Activated T-helper 1 cell treated with Interleukin-2 at 50 U/mL for 16 hours (primary cell): ENCODE measurements around the gene AAGAB.

ENCODE experiments used
- DNase-seq: peaks from one replicate; pipeline ENCODE4 v3.0.0-alpha.2; 2020; ENCODE audit warnings: low read depth

The AAGAB gene

GRCh38 chr15:67208396-67208795, 46.1 kb downstream of the AAGAB start:
- no peak for DNase-seq

GRCh38 chr15:67207555-67208207, 46.8 kb downstream of the AAGAB start:
- no peak for DNase-seq

GRCh38 chr15:67202991-67203390, 51.5 kb downstream of the AAGAB start:
- no peak for DNase-seq

GRCh38 chr15:67202091-67202490, 52.4 kb downstream of the AAGAB start:
- DNase-seq, result no peak

- DNase-seq, result no peak
Observed at GRCh38 chr15:67201136-67201535, 53.3 kb downstream of the AAGAB start.

- no peak for DNase-seq
Observed at GRCh38 chr15:67199881-67200763, 54.3 kb downstream of the AAGAB start.

GRCh38 chr15:67199391-67199790, 55.1 kb downstream of the AAGAB start:
- no peak for DNase-seq

- DNase-seq, result no peak
Observed at GRCh38 chr15:67198157-67198754, 56.2 kb downstream of the AAGAB start.

- DNase-seq, result no peak
Observed at GRCh38 chr15:67197364-67197695, 57.1 kb downstream of the AAGAB start.

GRCh38 chr15:67196672-67197363, 57.6 kb downstream of the AAGAB start:
- DNase-seq, result no peak

GRCh38 chr15:67196222-67196621, 58.2 kb downstream of the AAGAB start:
- DNase-seq, result no peak

GRCh38 chr15:67195305-67195704, 59.2 kb downstream of the AAGAB start:
- no peak for DNase-seq

GRCh38 chr15:67194171-67195114, 60.0 kb downstream of the AAGAB start:
- DNase-seq, result no peak

- no peak for DNase-seq
Observed at GRCh38 chr15:67193223-67193990, 61.1 kb downstream of the AAGAB start.

GRCh38 chr15:67192185-67192820, 62.2 kb downstream of the AAGAB start:
- DNase-seq, result no peak

GRCh38 chr15:67190813-67191212, 63.6 kb downstream of the AAGAB start:
- DNase-seq, result no peak

GRCh38 chr15:67190326-67190725, 64.1 kb downstream of the AAGAB start:
- DNase-seq, result no peak

GRCh38 chr15:67189326-67190051, 65.0 kb downstream of the AAGAB start:
- no peak for DNase-seq

- DNase-seq, result no peak
Observed at GRCh38 chr15:67188551-67189218, 65.8 kb downstream of the AAGAB start.
